ENCODE measurements around the gene TTLL10.
A peak's percentile ranks its signal among the peaks of the same experiment; 100 is the strongest.

The TTLL10 gene

GRCh38 chr1:1173793-1174415 lies at the start of gene TTLL10:
Gene TTLL10, plus strand, starts transcription at chr1:1173880. Its CDS starts 5,336 bp downstream, at chr1:1179216.
- peak; percentile 79 for DNase-seq (ENCODE audit: low spot score)

GRCh38 chr1:1124508-1124785 lies 49.2 kb upstream of the TTLL10 start:
- DNase-seq (ENCODE audit: low spot score), result no peak

- DNase-seq (ENCODE audit: low spot score), result no peak
Observed at GRCh38 chr1:1124786-1125642, 48.7 kb upstream of the TTLL10 start.

- DNase-seq (ENCODE audit: low spot score), result no peak
Observed at GRCh38 chr1:1125945-1126344, 47.7 kb upstream of the TTLL10 start.

GRCh38 chr1:1127551-1128451 lies 45.9 kb upstream of the TTLL10 start:
- DNase-seq (ENCODE audit: low spot score), result no peak

- no peak for DNase-seq (ENCODE audit: low spot score)
Observed at GRCh38 chr1:1128454-1129139, 45.1 kb upstream of the TTLL10 start.

GRCh38 chr1:1129381-1129821 lies 44.3 kb upstream of the TTLL10 start:
- no peak for DNase-seq (ENCODE audit: low spot score)

GRCh38 chr1:1130206-1131120 lies 43.2 kb upstream of the TTLL10 start:
- DNase-seq (ENCODE audit: low spot score), result no peak

GRCh38 chr1:1132042-1132950 lies 41.4 kb upstream of the TTLL10 start:
- DNase-seq (ENCODE audit: low spot score), result no peak

GRCh38 chr1:1132956-1133750 lies 40.5 kb upstream of the TTLL10 start:
- no peak for DNase-seq (ENCODE audit: low spot score)

- no peak for DNase-seq (ENCODE audit: low spot score)
Observed at GRCh38 chr1:1134300-1134970, 39.2 kb upstream of the TTLL10 start.

GRCh38 chr1:1135339-1136136 lies 38.1 kb upstream of the TTLL10 start:
- no peak for DNase-seq (ENCODE audit: low spot score)

- DNase-seq (ENCODE audit: low spot score), result no peak
Observed at GRCh38 chr1:1136547-1137230, 37.0 kb upstream of the TTLL10 start.

GRCh38 chr1:1137256-1138045 lies 36.2 kb upstream of the TTLL10 start:
- DNase-seq (ENCODE audit: low spot score), result no peak

- no peak for DNase-seq (ENCODE audit: low spot score)
Observed at GRCh38 chr1:1140673-1141072, 33.0 kb upstream of the TTLL10 start.

- no peak for DNase-seq (ENCODE audit: low spot score)
Observed at GRCh38 chr1:1141244-1141910, 32.3 kb upstream of the TTLL10 start.
